HG02938 (cell line): ENCODE results near the gene KIF18B.
A peak's percentile ranks its signal among the peaks of the same experiment; 100 is the strongest.
"Not testable (repeated sequence)": the region's sequence is repeated elsewhere in the genome, so short reads cannot be mapped to it uniquely, and the experiment has no call there.

ENCODE experiments used
- ATAC-seq: cut with Tn5 transposase; IDR thresholded peaks from one replicate; pipeline ENCODE4 v1.9.1; 2021; ENCODE audit warnings: mild to moderate bottlenecking, moderate library complexity; ENCODE audit not compliant: unreplicated experiment

The KIF18B gene

GRCh38 chr17:44970136-44970741, 22.7 kb upstream of the KIF18B start:
- ATAC-seq: no peak

- no peak for ATAC-seq
Measured at GRCh38 chr17:44969144-44969780, 21.7 kb upstream of the KIF18B start.

GRCh38 chr17:44968225-44969143, 20.9 kb upstream of the KIF18B start, which contains the start of gene C1QL1:
Gene C1QL1, minus strand, starts transcription at chr17:44968303. Its CDS starts 255 bp downstream, at chr17:44968048.
- ATAC-seq: peak; percentile 75

GRCh38 chr17:44967907-44968224, 20.3 kb upstream of the KIF18B start:
- ATAC-seq: no peak

GRCh38 chr17:44967026-44967906, 19.7 kb upstream of the KIF18B start:
- no peak for ATAC-seq

GRCh38 chr17:44966348-44967025, 18.9 kb upstream of the KIF18B start:
- no peak for ATAC-seq

GRCh38 chr17:44965481-44966234, 18.1 kb upstream of the KIF18B start:
- ATAC-seq: no peak

GRCh38 chr17:44961921-44962350, 14.4 kb upstream of the KIF18B start:
- no peak for ATAC-seq

GRCh38 chr17:44960691-44961090, 13.1 kb upstream of the KIF18B start:
- no peak for ATAC-seq

- ATAC-seq: no peak
Measured at GRCh38 chr17:44959821-44960531, 12.4 kb upstream of the KIF18B start.

GRCh38 chr17:44956998-44957981, 9.7 kb upstream of the KIF18B start:
- ATAC-seq: no peak

GRCh38 chr17:44955674-44956425, 8.3 kb upstream of the KIF18B start:
- no peak for ATAC-seq

GRCh38 chr17:44952946-44953475, 5.4 kb upstream of the KIF18B start:
- ATAC-seq: no peak

- no peak for ATAC-seq
Measured at GRCh38 chr17:44948315-44948795, 782 bp upstream of the KIF18B start.

GRCh38 chr17:44945652-44946051, 1.9 kb downstream of the KIF18B start:
- ATAC-seq: not testable (repeated sequence)

GRCh38 chr17:44942456-44942855, 5.1 kb downstream of the KIF18B start:
- no peak for ATAC-seq
